CD4-positive, alpha-beta T cell treated with Interleukin-17A for 1 hour (primary cell): Measurements from ENCODE around the gene LGALS3.

Source experiments
- DNase-seq: peaks from one replicate; pipeline ENCODE4 v3.0.0-alpha.2; 2020

The LGALS3 gene

GRCh38 chr14:55115460-55115859 lies 13.6 kb upstream of the LGALS3 start:
- DNase-seq = no peak

GRCh38 chr14:55115861-55116245 lies 13.2 kb upstream of the LGALS3 start:
- no peak for DNase-seq

DNA sequence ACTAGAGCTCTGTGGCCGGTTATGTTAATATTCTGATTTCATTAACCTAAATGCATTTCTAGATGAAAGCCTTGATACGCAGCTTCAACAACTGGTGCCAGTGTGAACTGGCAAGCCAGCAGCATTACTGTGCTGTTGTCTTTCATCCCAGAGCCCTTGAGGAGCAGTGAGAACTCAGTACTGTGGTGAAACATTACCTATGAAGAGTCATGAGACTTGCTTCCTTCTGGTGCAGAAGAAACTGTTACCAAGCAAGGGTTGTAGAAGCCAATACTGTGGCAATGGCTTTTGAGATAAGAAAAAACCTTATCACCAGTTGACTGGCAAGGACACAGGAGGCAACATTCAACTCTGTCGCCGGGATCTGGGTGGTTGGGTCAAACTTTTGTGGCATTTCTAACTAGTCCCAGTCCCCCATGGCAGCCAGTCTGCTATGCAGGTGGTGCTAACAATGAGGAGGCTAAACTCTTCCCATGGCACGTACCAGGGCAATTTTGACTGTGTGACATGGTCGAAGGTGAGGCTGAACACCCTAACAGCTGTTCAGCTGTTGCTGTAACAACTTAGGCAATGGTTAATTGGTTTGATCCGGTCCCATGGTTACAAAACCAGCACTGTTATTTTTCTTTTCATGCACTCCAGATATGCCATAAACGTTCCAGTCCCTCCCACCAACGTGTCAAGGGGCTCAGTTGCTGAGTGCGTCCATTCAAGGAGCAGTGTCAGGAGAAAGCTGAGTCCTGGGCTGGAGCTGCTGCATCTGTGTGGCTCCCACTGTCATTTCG lies 12.6 kb upstream of the LGALS3 start:
- DNase-seq = no peak

- DNase-seq = no peak
These were observed 11.1 kb upstream of the LGALS3 start for GRCh38 chr14:55117803-55118441.

- DNase-seq = no peak
These were observed 10.3 kb upstream of the LGALS3 start for GRCh38 chr14:55118761-55119160.

DNA sequence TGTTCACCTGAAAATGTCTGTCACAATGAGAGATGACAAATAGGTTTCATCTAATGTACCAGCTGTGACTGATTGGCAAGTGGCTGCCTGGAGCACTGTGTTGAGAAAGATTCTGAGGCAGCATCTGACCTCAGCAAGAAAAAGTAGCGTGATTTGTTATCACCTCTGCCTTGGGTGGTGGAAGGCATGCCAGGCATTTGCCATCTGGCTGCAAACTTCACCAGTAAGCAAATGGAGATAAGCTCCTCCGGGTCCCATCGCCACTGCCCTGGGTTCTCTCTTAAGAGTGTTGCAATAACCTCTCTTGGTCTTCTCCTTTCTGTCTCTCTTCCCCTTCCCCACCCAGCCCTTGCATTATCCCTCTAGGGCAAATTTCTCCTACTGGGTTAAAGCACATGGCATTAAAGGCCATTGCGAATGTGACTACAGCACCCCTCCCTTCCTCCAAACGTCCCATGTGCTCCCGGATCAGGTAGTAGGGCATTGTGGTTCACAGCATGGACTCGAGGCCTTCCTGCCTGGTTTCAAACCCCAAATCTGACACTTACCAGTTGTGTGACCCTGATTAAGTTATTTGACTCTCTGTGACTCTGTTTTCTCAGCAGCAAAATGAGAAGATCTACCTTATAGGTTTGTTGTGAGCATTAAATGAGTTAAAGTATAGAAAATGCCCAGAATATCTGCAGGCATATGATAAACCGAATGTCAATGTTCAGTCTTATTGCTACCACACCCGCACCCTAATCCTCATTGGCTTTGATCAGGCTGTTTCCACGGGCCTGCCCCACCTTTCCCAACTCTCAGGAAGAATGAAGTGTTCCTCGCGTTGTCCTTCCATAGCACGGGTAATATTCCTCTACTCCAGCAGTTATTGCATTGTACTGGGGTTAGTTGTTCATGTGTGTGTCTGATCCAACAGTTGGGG lies 8.2 kb upstream of the LGALS3 start:
- DNase-seq = no peak

DNA sequence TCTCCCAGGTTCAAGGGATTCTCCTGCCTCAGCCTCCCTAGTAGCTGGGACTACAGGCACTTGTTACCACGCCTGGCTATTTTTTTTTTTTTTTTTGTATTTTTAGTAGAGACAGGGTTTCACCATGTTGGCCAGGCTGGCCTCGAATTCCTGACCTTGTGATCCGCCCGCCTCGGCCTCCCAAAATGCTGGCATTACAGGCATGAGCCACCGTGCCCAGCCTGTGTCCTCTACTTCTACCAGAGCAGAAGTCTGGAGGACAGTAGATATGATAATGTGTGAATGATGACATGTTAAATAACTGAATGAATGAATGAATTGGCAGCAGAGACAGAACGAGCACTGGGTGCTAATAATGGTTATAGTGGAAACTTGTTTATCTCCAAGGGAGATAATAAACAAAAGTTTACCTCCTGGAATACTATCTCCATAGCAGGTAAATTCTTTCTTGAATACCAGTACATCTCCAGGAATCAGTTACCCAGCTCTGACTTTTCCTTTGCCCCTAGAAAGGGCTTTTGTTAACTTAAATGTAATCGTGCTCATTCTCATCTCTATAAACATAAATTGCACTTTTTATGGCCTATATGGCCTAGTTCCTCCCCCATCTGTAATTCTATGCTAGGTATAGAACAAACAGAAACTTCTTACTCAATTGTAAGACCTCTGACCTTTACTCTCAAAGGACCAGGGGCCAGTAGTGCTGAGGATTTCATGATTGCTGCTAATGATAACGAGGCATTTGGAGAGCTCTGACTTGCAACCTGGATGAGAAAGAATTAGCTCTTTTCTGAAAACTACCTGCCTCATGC lies 7.2 kb upstream of the LGALS3 start:
- no peak for DNase-seq

DNA sequence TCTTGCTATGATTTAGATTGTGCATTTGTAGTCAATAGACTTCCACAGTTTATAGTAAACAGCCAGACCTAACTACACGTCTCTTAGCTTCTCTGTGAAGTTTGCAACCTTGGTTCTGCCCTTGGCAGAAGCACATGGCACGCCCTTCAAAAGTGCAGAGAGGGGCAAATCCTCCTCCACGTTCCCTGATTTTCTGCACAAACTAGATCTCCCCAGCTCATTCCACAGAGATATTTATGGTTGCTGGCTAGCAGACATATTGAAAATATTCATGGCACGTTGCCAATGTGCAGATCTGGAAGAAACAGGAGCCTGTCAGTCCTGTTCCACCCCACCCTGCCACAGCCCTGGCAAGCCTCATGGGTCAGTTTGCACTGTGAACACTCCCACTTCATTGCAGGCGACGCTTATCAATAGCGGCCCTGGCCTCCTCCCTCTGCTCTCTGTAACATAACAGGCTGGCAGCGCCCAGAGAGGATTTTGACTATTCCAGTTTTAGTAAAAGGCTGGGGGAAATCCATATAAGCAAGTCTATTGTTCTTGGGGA lies 6.5 kb upstream of the LGALS3 start:
- no peak for DNase-seq

- DNase-seq = no peak
These were observed 6.0 kb upstream of the LGALS3 start for GRCh38 chr14:55123101-55123500.

DNA sequence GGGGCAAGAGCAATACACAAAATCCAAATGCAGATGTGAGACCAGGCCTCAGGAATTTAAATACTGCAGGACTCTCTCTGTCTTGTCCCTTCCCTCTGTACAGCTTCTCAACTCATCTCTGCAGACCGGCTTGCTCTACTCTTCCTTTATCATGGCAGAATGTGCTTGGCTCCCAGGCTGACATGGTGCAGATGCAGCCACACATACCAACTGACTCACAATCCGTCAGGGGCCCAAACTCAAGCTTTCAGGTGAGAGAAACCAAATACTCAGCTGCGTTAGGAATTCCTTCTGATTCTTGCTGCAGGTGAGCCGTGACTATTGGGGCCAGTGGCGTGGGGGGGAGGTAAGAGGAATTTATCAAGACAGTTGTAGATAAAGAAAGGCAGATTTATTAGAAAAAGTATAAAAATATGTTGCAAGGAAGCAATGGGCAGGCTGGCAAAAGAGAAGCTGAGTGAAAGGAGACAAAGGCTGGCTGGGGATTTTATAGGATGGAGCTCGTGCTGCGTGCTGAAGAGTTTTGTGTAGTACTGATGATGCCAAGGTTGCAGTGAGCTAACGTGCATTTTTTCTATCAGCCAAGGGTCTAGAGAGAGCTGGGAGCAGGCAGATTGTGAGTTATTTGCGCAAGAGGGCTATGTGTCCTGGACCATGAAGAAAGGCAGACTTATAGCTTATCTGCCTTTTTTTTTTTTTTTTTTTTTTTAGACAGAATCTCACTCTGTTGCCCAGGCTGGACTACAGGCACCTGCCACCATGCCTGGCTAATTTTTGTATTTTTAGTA lies 5.0 kb upstream of the LGALS3 start:
- no peak for DNase-seq

GRCh38 chr14:55124774-55125386 lies 4.2 kb upstream of the LGALS3 start:
- DNase-seq = no peak

- peak; percentile 34 for DNase-seq
These were observed 3.6 kb upstream of the LGALS3 start for GRCh38 chr14:55125403-55125802.

GRCh38 chr14:55126034-55126433 lies 3.0 kb upstream of the LGALS3 start:
- DNase-seq = no peak

GRCh38 chr14:55126932-55127459 lies 2.1 kb upstream of the LGALS3 start:
- no peak for DNase-seq

DNA sequence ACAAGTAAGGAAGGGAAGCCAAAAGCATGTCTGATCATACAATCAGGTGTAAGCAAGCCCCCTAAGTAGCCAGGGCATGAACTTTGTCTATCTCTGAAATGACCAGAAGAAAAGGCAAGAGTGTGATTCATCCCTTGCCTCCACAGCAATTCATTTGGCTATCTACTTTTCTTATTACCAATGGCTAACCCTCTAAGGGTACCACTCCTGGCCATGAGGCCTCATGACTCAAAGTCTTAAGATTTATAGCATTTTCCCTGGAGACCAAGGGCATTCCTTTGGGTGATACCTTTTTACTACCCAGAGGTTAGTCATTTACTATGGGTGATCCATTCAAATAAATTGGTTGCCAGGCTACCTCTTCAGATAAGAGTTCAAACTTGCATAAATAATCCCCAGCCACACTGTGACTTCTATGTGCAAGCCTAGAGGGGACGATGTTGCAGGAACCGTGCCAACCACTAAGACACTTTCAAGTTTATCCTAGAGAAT lies 1.5 kb upstream of the LGALS3 start:
- no peak for DNase-seq

- no peak for DNase-seq
These were observed 516 bp upstream of the LGALS3 start for GRCh38 chr14:55128386-55129085.

DNA sequence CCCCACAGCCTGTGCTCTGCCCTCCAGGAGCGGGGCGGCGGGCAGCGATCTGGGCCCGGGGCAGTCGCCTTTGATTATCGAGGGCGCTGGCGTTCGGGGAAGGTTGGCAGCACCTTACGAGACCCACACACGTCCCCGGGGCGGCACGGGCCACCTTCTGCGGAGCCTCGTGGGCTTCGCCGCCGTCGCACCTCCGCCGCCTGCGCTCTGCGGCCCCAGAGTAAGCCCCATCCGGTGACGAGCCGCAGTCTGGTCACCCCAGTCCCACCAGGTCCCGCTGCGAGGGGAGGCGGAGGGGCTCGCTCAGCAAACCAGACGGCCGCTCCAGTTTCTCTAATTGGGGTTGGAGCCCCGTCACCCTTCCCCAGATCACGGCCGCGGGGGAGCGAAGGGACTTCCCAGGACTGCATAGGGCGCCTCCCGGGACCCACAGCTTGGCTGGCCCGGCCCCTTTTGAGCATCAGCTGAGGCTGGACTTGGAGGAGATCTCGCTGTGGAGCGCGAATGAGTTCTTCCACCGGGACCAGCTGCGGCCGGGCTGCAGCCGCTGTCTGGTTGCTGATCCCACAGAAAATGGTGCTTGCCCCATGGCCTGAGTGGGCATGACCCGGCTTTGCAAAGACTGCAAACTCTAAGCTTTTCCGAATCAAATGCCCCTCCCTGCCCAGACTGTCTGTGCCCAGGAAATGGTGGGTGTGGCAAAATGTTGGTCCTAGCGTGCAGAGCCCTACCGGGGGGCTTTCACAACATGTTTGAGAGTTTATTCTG lies 560 bp downstream of the LGALS3 start:
- peak; percentile 60 for DNase-seq

DNA sequence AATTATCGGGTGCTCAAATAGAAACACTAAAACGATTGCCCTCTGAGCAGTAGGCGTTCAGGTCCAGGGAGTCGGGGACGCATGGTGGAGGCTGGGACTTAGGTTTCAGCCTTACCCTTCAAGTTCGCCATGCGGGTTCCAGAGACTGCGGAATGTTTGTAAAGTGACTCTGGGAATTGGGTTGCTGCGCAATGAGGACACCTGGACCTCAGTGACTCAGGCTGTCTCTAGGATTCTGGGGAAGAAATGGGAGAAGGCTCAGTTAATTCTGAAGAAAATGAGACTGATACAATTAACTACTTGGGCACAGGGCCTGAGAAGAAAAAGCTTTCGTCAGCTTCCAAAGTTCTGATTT lies 1.1 kb downstream of the LGALS3 start:
- DNase-seq = no peak
